MM.1S (cell line): ENCODE results near the gene ZNF507.

Experiments
- CTCF ChIP-seq: fragments of 300-600 bp; sonication (generic); IDR thresholded peaks from 2 replicates; pipeline ENCODE4 v1.5.1; 2016; ENCODE audit warnings: antibody characterized with exemption, low read length, mixed read lengths
- EZH2 ChIP-seq: fragments of 300-600 bp; sonication (generic); optimal IDR thresholded peaks from 2 replicates; pipeline ENCODE3; 2017; ENCODE audit warnings: low read depth, mild to moderate bottlenecking, antibody characterized with exemption, low read length, mixed read lengths
- EZH2phosphoT487 ChIP-seq: fragments of 300-600 bp; sonication (generic); IDR thresholded peaks from 2 replicates; pipeline ENCODE4 v1.6.1; 2018; ENCODE audit warnings: antibody characterized with exemption, low read length

GRCh38 chr19:32296694-32297093, 48.7 kb upstream of the ZNF507 start:
- TF ChIP-seq EZH2phosphoT487, result no peak
- TF ChIP-seq CTCF, result no peak
- TF ChIP-seq EZH2, result no peak
